GM19193 (cell line): ENCODE data around the gene SNCB.

Experiments used
- POLR2A ChIP-seq: IDR thresholded peaks from 4 replicates; pipeline ENCODE4 v1.6.1; 2011; ENCODE audit not compliant: insufficient read depth, insufficient read length; ENCODE audit errors: extremely low read depth

The SNCB gene

GRCh38 chr5:176592573-176592972 lies 37.8 kb downstream of the SNCB start:
- no peak for TF ChIP-seq POLR2A

GRCh38 chr5:176590035-176590717 lies 40.2 kb downstream of the SNCB start:
- TF ChIP-seq POLR2A, result no peak

- no peak for TF ChIP-seq POLR2A
Measured at GRCh38 chr5:176589039-176589769, 41.1 kb downstream of the SNCB start.

GRCh38 chr5:176588297-176588696 lies 42.0 kb downstream of the SNCB start:
- no peak for TF ChIP-seq POLR2A

- no peak for TF ChIP-seq POLR2A
Measured at GRCh38 chr5:176587398-176587797, 42.9 kb downstream of the SNCB start.

- no peak for TF ChIP-seq POLR2A
Measured at GRCh38 chr5:176583076-176583475, 47.3 kb downstream of the SNCB start.

- TF ChIP-seq POLR2A, result no peak
Measured at GRCh38 chr5:176581361-176581760, 49.0 kb downstream of the SNCB start.

- TF ChIP-seq POLR2A, result no peak
Measured at GRCh38 chr5:176579323-176579722, 51.0 kb downstream of the SNCB start.

- no peak for TF ChIP-seq POLR2A
Measured at GRCh38 chr5:176578391-176578808, 51.9 kb downstream of the SNCB start.

GRCh38 chr5:176577312-176578176 lies 52.8 kb downstream of the SNCB start:
- TF ChIP-seq POLR2A, result no peak

- TF ChIP-seq POLR2A, result no peak
Measured at GRCh38 chr5:176575488-176576422, 54.6 kb downstream of the SNCB start.

- TF ChIP-seq POLR2A, result no peak
Measured at GRCh38 chr5:176575066-176575465, 55.3 kb downstream of the SNCB start.

- TF ChIP-seq POLR2A, result no peak
Measured at GRCh38 chr5:176574297-176574591, 56.1 kb downstream of the SNCB start.

- no peak for TF ChIP-seq POLR2A
Measured at GRCh38 chr5:176573564-176574296, 56.6 kb downstream of the SNCB start.
